HAP-1 (cell line): ENCODE measurements around the gene EIF4B.
"Not testable (repeated sequence)": the region's sequence is repeated elsewhere in the genome, so short reads cannot be mapped to it uniquely, and the experiment has no call there.

Experiments
- DNase-seq, 2 experiments: peaks; one replicate each; pipeline ENCODE4 v3.0.0-alpha.2; 2016 to 2020; ENCODE audit warnings: low spot score in 2 of 2
- H3K27me3 ChIP-seq: fragments of 250-450 bp; sonication (Bioruptor Pico); 2 replicates; pipeline ENCODE4 v1.5.1; 2020; ENCODE audit warnings: low read depth, mild to moderate bottlenecking, moderate library complexity
- H3K36me3 ChIP-seq: fragments of 250-450 bp; sonication (Bioruptor Pico); replicated peaks from 2 replicates; pipeline ENCODE4 v1.5.1; 2020; ENCODE audit warnings: mild to moderate bottlenecking
- H3K4me1 ChIP-seq: fragments of 250-450 bp; sonication (Bioruptor Pico); 2 replicates; pipeline ENCODE4 v1.5.1; 2020; ENCODE audit warnings: mild to moderate bottlenecking
- H3K4me3 ChIP-seq: fragments of 250-450 bp; sonication (Bioruptor Pico); 2 replicates; pipeline ENCODE4 v1.5.1; 2020; ENCODE audit warnings: mild to moderate bottlenecking, moderate library complexity
- H3K9me3 ChIP-seq: fragments of 250-450 bp; sonication (Bioruptor Pico); 2 replicates; pipeline ENCODE4 v1.5.1; 2020; ENCODE audit warnings: mild to moderate bottlenecking, moderate library complexity
- in situ Hi-C: fragments of 300-500 bp; cut with MboI; formaldehyde crosslinking; loops from 3 replicates; pipeline ENCODE4 v1.14.3; 2020; ENCODE audit warnings: low sequenced_read_pairs, inconsistent platforms, mixed read lengths

Gene EIF4B

GRCh38 chr12:53010955-53011354, 4.7 kb downstream of the EIF4B start:
- peaks cover 65% of the 10 kb centered on the region for H3K36me3 ChIP-seq

DNA sequence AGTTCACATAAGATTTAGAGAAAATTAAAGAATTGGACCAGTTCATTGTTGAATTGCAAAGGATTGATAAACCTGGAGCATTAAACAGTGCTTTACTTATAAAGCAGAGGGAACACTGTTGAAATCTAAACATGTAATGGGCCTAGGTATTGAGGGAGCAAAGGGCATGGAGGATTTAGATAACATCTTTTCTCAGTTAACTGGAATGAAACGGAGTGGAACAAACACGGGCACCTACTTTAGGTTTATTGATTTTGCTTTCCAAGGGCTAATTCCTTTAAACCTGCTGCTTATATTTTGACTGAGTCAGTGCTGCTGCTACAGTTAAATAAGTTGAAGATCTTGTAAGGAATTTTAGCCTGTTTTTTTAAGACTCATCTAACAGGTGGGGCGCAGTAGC, 5.6 kb downstream of the EIF4B start:
- Histone ChIP-seq H3K4me1 (peaks cover 29% of the 10 kb centered on the region), H3K36me3 (peaks cover 71% of the 10 kb centered on the region), H3K9me3 (no peaks in the 10 kb centered on the region), H3K27me3 (no peaks in the 10 kb centered on the region), H3K4me3 (no peak overlapping the region)
- DNase-seq, result no peak
- in situ Hi-C loops, result no loop called here

More at GRCh38 chr12:53010955-53011354, 4.7 kb downstream of the EIF4B start:
- Histone ChIP-seq H3K27me3 (no peaks in the 10 kb centered on the region), H3K4me3 (no peak overlapping the region), H3K9me3 (no peaks in the 10 kb centered on the region), H3K4me1 (peaks cover 29% of the 10 kb centered on the region)
- in situ Hi-C loops, result no loop called here
- no peak for DNase-seq

GRCh38 chr12:53012928-53013327, 6.7 kb downstream of the EIF4B start:
- no peak overlapping the region for H3K4me3 ChIP-seq
- H3K9me3 ChIP-seq, result no peaks in the 10 kb centered on the region
- peaks cover 24% of the 10 kb centered on the region for H3K4me1 ChIP-seq
- no peaks in the 10 kb centered on the region for H3K27me3 ChIP-seq
- H3K36me3 ChIP-seq, result peaks cover 75% of the 10 kb centered on the region
- in situ Hi-C loops, result no loop called here
- no peak for DNase-seq

GRCh38 chr12:53014709-53015108, 8.5 kb downstream of the EIF4B start:
- Histone ChIP-seq H3K27me3 (no peaks in the 10 kb centered on the region), H3K36me3 (peaks cover 77% of the 10 kb centered on the region), H3K4me1 (peaks cover 8% of the 10 kb centered on the region; the same call in 1 of the 2 replicates), H3K9me3 (no peaks in the 10 kb centered on the region), H3K4me3 (no peak overlapping the region)
- in situ Hi-C loops, result no loop called here
- DNase-seq, result no peak

DNA sequence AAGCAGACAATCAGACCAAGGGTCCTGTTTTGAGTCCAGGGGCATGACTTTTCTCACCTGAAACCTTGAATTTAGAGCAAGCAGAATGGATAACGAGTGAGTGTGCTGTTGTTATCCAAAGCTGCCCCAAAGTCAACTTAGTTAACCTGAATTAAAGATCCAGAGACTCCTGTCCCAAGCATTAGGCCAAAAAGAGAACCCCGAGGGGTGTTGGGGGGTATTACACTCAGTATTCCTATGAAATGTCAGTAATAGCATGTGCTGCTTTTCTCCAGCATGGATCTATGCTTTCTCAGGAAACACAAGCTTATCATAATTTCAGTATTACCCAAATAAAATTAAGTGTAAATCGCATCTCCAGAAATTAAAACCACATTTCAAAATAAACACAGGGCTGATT, 19.0 kb downstream of the EIF4B start:
- in situ Hi-C loops, result no loop called here
- no peaks in the 10 kb centered on the region for H3K4me1 ChIP-seq
- H3K36me3 ChIP-seq, result peaks cover 94% of the 10 kb centered on the region
- no peak overlapping the region for H3K4me3 ChIP-seq
- no peak for DNase-seq
- no peaks in the 10 kb centered on the region for H3K9me3 ChIP-seq
- no peaks in the 10 kb centered on the region for H3K27me3 ChIP-seq

GRCh38 chr12:53027014-53027413, 20.8 kb downstream of the EIF4B start:
- in situ Hi-C loops, H3K27me3 ChIP-seq, H3K4me3 ChIP-seq, H3K4me1 ChIP-seq, DNase-seq, H3K9me3 ChIP-seq: not testable (repeated sequence)
- H3K36me3 ChIP-seq, result peaks cover 93% of the 10 kb centered on the region

DNA sequence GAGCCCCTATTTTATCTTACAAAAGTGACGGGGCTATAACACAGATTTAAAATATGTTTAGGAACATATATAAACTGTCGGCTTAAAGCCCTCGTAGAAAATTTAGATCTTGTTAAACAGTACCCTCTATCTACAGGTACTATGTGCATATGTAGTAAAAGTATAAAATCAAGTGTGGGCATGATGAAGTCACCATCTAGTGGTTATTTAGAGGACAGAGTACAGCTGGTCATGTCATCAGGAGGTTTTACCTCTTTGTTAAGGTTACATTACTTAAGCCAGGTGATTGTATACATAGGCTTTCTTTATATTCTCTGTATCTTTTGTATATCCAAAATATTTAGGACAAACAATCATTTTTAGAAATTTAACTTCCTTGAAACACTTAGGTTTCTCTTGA, 25.4 kb downstream of the EIF4B start:
- no peak overlapping the region for H3K4me3 ChIP-seq
- H3K27me3 ChIP-seq, result no peaks in the 10 kb centered on the region
- in situ Hi-C loops, result loop anchor here (5.0 kb wide), 1 partner anchor 431 kb away; no protein-coding TSS in a partner anchor
- DNase-seq, result no peak
- H3K4me1 ChIP-seq, result no peaks in the 10 kb centered on the region
- H3K36me3 ChIP-seq, result peaks cover 92% of the 10 kb centered on the region
- no peaks in the 10 kb centered on the region for H3K9me3 ChIP-seq

DNA sequence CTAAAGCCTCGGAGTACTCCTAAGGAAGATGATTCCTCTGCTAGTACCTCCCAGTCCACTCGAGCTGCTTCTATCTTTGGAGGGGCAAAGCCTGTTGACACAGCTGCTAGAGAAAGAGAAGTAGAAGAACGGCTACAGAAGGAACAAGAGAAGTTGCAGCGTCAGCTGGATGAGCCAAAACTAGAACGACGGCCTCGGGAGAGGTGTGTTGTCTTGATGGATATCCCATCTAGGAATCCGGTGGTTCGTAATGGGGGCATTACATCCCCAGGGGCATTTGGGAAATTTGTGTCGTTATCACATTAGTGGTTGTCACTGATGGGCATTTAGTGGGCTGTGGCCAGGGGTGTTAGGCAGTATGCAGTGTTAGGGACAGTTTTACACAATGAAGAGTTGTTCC, 27.6 kb downstream of the EIF4B start:
- H3K9me3 ChIP-seq, H3K4me3 ChIP-seq, H3K27me3 ChIP-seq, DNase-seq, H3K4me1 ChIP-seq: not testable (repeated sequence)
- peaks cover 94% of the 10 kb centered on the region for H3K36me3 ChIP-seq
- in situ Hi-C loops, result loop anchor here (5.0 kb wide), 1 partner anchor 428 kb away; no protein-coding TSS in a partner anchor

DNA sequence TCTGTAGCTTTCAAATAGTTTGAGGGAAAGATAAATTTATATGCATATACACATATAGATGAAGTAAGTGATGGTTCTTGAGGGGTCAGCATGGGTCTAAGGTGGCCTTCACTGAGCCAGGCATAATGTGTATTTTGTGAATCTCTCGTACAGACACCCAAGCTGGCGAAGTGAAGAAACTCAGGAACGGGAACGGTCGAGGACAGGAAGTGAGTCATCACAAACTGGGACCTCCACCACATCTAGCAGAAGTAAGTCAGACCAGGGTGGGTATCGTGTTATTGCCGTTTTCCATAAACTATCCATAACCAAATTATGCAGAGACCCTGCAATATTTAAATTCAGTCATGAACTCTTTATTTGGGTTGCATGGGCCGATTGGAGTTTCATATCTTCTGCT, 28.2 kb downstream of the EIF4B start:
- in situ Hi-C loops, result loop anchor here (5.0 kb wide), 1 partner anchor 428 kb away; no protein-coding TSS in a partner anchor
- no peaks in the 10 kb centered on the region for H3K9me3 ChIP-seq
- no peaks in the 10 kb centered on the region for H3K4me1 ChIP-seq
- no peaks in the 10 kb centered on the region for H3K27me3 ChIP-seq
- no peak for DNase-seq
- peaks cover 94% of the 10 kb centered on the region for H3K36me3 ChIP-seq
- H3K4me3 ChIP-seq, result no peak overlapping the region

DNA sequence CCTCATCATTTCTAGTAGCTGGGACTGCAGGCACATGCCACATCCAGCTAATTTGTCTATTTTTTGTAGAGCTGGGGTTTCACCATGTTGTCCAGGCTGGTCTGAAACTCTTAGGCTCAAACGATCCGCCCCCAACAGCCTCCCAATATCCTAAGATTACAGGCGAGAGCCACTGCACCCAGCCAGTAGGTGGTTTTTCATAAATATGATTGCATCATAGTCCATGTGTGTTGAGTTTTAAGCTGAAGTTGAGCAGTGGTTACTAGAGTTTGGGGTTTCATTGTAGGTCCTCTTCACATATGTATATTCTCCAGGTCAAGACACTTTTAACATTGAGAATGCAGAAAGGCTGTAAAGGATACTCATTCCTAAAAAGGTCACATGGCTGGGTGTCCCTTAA, 30.5 kb downstream of the EIF4B start:
- in situ Hi-C loops, result no loop called here

DNA sequence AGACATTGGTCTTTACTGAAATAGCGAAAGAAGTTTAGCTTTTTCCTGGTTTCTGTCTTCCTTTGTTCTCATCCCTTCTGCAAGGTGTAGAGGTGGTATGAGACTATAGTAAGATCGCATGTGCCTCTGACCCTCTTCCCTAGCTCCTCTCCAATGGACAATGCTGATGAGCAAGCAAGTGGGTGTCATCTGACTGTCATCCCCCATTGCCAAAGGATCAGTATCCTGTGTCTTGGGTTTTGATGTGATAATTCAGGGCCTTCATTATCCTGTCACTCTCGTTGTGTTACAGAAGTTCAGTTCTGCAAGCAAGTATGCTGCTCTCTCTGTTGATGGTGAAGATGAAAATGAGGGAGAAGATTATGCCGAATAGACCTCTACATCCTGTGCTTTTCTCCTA, 33.6 kb downstream of the EIF4B start:
- no peak overlapping the region for H3K4me3 ChIP-seq
- H3K27me3 ChIP-seq, result no peaks in the 10 kb centered on the region
- no peak for DNase-seq
- in situ Hi-C loops, result no loop called here
- peaks cover 61% of the 10 kb centered on the region for H3K36me3 ChIP-seq
- H3K9me3 ChIP-seq, result no peaks in the 10 kb centered on the region
- H3K4me1 ChIP-seq, result no peaks in the 10 kb centered on the region

More for the DNA sequence above, 30.5 kb downstream of the EIF4B start:
- Histone ChIP-seq H3K4me1 (no peaks in the 10 kb centered on the region), H3K9me3 (no peaks in the 10 kb centered on the region), H3K27me3 (no peaks in the 10 kb centered on the region), H3K36me3 (peaks cover 86% of the 10 kb centered on the region), H3K4me3 (no peak overlapping the region)
- no peak for DNase-seq

DNA sequence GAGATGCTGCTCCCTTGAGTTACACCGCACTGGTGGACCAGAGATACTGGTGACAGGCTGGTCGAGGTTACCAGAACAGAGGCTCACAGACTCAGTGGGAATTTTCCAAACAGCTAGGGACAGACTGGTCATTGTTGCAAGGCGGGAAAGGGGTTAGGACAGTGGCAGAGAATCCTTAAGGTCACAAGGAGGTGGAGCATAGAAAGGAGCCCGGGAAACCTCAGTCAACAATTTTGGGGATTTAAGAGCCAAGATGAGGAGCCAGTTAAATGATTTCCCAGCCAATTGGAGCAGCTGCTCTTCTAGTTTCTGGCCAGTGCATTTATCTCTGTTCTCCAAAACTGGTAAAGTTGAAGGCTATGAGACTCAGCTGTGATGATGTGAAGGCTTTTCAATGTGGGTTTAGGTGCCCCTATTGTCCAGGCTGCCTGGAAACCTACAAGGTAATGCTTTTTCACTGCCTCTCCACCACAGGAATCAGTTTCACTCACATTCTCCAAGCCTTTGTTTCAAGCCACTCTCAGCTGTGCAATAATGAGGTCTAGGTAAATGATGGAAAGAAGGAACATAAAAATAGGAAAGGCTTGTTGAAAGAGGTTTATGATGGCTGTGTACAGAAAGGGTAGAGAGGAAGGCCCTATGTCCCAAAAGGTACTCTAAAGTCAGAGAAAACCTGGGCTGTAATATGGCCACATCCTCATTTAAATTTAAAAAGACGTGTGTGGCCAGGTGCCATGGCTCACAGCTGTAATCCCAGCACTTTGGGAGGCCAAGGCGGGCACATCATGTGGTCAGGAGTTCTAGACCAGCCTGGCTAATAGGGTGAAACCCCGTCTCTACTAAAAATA, 36.6 kb downstream of the EIF4B start:
- no peak for DNase-seq
- Histone ChIP-seq H3K4me1 (peaks cover 10% of the 10 kb centered on the region), H3K27me3 (no peaks in the 10 kb centered on the region), H3K4me3 (no peak overlapping the region), H3K9me3 (no peaks in the 10 kb centered on the region), H3K36me3 (peaks cover 32% of the 10 kb centered on the region)
- in situ Hi-C loops, result no loop called here

- no peak for DNase-seq
- no peaks in the 10 kb centered on the region for H3K9me3 ChIP-seq
- peaks cover 23% of the 10 kb centered on the region for H3K4me1 ChIP-seq
- no peaks in the 10 kb centered on the region for H3K27me3 ChIP-seq
- peaks cover 19% of the 10 kb centered on the region for H3K36me3 ChIP-seq
- no peak overlapping the region for H3K4me3 ChIP-seq
- in situ Hi-C loops, result no loop called here
These were observed 37.9 kb downstream of the EIF4B start for GRCh38 chr12:53044052-53044581.

DNA sequence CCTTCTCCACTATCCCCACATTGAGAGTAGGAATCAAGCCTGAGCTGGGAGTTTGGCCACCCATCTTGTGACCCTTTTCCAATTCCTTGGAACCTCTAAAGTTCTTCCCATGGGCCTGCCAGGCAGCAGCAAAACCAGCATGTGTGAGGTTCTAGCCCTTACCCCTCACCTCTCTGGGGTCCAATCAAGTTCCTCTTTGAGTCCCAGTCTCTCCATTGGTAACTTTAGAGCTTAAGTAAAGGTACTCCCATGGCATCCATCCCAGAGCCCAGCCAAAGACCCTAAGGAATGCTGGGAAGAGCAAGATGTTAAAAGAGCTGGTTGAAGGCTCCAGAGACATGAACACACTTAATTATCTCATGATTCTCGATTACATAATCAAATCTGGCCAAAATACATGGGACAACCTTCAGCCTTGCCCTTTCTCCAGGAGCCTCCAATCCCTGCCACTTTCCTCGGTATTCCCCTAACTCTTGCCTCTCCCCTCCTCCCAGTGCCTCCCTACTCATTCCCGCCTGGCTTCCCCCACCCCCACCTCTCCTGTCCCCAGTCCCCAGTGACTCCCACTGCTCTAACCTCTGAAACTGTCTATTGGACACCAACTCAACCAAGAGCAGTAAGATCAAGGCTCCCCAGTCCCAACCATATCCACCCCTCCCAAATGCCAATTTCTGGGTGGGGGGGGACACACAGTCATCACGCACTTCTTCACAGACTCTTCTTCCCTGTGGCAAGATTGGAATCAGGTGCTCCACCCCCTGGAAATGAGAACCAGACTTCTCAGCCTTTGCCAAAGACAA, 38.8 kb downstream of the EIF4B start:
- H3K4me3 ChIP-seq, result no peak overlapping the region
- DNase-seq, result no peak

More for the DNA sequence above, 38.8 kb downstream of the EIF4B start:
- Histone ChIP-seq H3K27me3 (no peaks in the 10 kb centered on the region), H3K4me1 (peaks cover 30% of the 10 kb centered on the region), H3K9me3 (no peaks in the 10 kb centered on the region), H3K36me3 (peaks cover 10% of the 10 kb centered on the region)
- in situ Hi-C loops, result no loop called here
